AG04450 (cell line): ENCODE results near the gene TOP1. TPM values are rescaled to one million over a fixed set of nuclear protein-coding genes. Genes with fewer than 3 reads are reported as not detected.

Experiments used
- CTCF ChIA-PET: fragments of 300-600, 350-600 bp; formaldehyde crosslinking; extraction: SDS; loops from one replicate; lab custom pipeline; 2022; ENCODE audit warnings: antibody characterized with exemption, inconsistent platforms; lab: Charles Lee
- POLR2A ChIA-PET: fragments of 350-600 bp; formaldehyde crosslinking; extraction: SDS; loops from one replicate; lab custom pipeline; 2021; ENCODE audit warnings: antibody characterized with exemption, inconsistent platforms; lab: Yijun Ruan, JAX
- DNase-seq: peaks from one replicate; pipeline ENCODE4 v3.0.0-alpha.2; 2011; ENCODE audit warnings: low read depth, low spot score
- H3K27ac ChIP-seq: one replicate; pipeline ENCODE4 v1.5.1; 2012; ENCODE audit warnings: low read depth, low read length, control low read depth
- H3K27me3 ChIP-seq: one replicate; pipeline ENCODE4 v1.6.0; 2012; ENCODE audit warnings: low read length; ENCODE audit not compliant: control insufficient read depth, insufficient read depth
- H3K4me3 ChIP-seq: 2 replicates; pipeline ENCODE4 v1.5.1; 2011; ENCODE audit warnings: mild to moderate bottlenecking, low read depth, low read length, control low read depth
- H3K9me3 ChIP-seq: 2 replicates; pipeline ENCODE4 v1.5.1; 2012; ENCODE audit warnings: low read length; ENCODE audit not compliant: control insufficient read depth, insufficient read depth
- CTCF ChIP-seq: IDR thresholded peaks from 2 replicates; pipeline ENCODE4 v1.5.1; 2011; ENCODE audit warnings: low read depth, low read length, control low read depth, inconsistent platforms
- polyA plus RNA-seq: library from polyadenylated mRNA; depleted of rRNA; stranded (reverse); fragments of >200 nt; gene quantifications from 2 replicates; pipeline ENCODE4 v1.2.3, GENCODE V29; 2011

TOP1 gene
- polyA plus RNA-seq, 1 experiment: 29.1 TPM

GRCh38 chr20:41160686-41161085 is 132.1 kb downstream of the TOP1 start:
- Histone ChIP-seq H3K9me3 (no peaks in the 10 kb centered on the region; the same call in 1 of the 2 replicates), H3K27me3 (no peaks in the 10 kb centered on the region), H3K27ac (no peak overlapping the region), H3K4me3 (no peak overlapping the region)
- DNase-seq: no peak
- CTCF ChIA-PET: interaction anchor here (1.4 kb wide), 1 partner anchor 12 kb away, joined by 5 read pairs; no protein-coding TSS in a partner anchor
- POLR2A ChIA-PET: no interaction called here
- no peak for TF ChIP-seq CTCF

- ChIA-PET CTCF (no interaction called here), POLR2A (no interaction called here)
- Histone ChIP-seq H3K27ac (no peak overlapping the region), H3K9me3 (no peaks in the 10 kb centered on the region; the same call in 1 of the 2 replicates), H3K27me3 (no peaks in the 10 kb centered on the region), H3K4me3 (no peak overlapping the region)
- TF ChIP-seq CTCF: no peak
- DNase-seq: no peak
These were observed 133.3 kb downstream of the TOP1 start for GRCh38 chr20:41161886-41162285.

- no peaks in the 10 kb centered on the region for H3K27me3 ChIP-seq
- H3K9me3 ChIP-seq: no peaks in the 10 kb centered on the region; the same call in 1 of the 2 replicates
- no peak for TF ChIP-seq CTCF
- no peak overlapping the region for H3K27ac ChIP-seq
- CTCF ChIA-PET: interaction anchor here (1.3 kb wide), 1 partner anchor 10 kb away, joined by 5 read pairs; no protein-coding TSS in a partner anchor
- no peak for DNase-seq
- POLR2A ChIA-PET: no interaction called here
- H3K4me3 ChIP-seq: no peak overlapping the region
These were observed 133.8 kb downstream of the TOP1 start for GRCh38 chr20:41162396-41162795.

- Histone ChIP-seq H3K4me3 (no peak overlapping the region), H3K27ac (peak overlapping the region; percentile 21), H3K9me3 (no peaks in the 10 kb centered on the region; the same call in 1 of the 2 replicates), H3K27me3 (no peaks in the 10 kb centered on the region)
- DNase-seq: no peak
- TF ChIP-seq CTCF: no peak
- CTCF ChIA-PET: interaction anchor here (0.6 to 1.3 kb wide), 2 partner anchors 9 to 26 kb away, joined by 4 to 5 read pairs; no protein-coding TSS in a partner anchor
- POLR2A ChIA-PET: no interaction called here
These were observed 135.2 kb downstream of the TOP1 start for GRCh38 chr20:41163821-41164220.

- Histone ChIP-seq H3K9me3 (no peaks in the 10 kb centered on the region; the same call in 1 of the 2 replicates), H3K27me3 (no peaks in the 10 kb centered on the region), H3K4me3 (no peak overlapping the region), H3K27ac (no peak overlapping the region)
- CTCF ChIA-PET: no interaction called here
- no peak for TF ChIP-seq CTCF
- DNase-seq: no peak
- POLR2A ChIA-PET: no interaction called here
These were observed 136.6 kb downstream of the TOP1 start for GRCh38 chr20:41165001-41165882.
